HG03558 (cell line): ENCODE measurements around the gene ULK3.

Source experiments
- ATAC-seq: cut with Tn5 transposase; IDR thresholded peaks from one replicate; pipeline ENCODE4 v1.9.1; 2021; ENCODE audit warnings: moderate number of reproducible peaks; ENCODE audit not compliant: unreplicated experiment; ENCODE audit errors: extremely low read depth

The ULK3 gene

DNA sequence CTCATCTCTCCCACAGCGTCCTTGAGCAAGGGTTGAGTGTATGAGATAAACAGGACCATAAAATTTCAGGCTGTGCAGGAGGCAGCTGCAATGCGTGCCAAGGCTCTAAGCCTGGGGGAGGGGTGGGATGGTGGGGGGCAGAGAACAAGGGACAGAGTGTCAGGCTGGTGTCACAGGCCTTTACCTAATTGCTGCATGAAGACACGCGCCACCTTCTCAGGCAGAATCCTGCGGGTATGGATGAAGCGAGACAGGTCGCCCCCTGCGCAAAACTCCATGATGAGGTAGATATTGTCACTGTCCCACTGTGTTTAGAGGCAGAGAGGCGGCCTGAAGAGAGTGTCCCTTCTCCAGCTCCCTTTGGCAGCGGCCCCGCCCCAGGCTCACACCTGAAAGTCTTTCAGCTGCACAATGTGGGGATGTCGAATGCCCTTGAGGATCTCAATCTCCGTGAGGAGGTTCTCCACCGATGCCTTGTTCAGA is 1.0 kb downstream of the ULK3 start:
- ATAC-seq, result no peak

DNA sequence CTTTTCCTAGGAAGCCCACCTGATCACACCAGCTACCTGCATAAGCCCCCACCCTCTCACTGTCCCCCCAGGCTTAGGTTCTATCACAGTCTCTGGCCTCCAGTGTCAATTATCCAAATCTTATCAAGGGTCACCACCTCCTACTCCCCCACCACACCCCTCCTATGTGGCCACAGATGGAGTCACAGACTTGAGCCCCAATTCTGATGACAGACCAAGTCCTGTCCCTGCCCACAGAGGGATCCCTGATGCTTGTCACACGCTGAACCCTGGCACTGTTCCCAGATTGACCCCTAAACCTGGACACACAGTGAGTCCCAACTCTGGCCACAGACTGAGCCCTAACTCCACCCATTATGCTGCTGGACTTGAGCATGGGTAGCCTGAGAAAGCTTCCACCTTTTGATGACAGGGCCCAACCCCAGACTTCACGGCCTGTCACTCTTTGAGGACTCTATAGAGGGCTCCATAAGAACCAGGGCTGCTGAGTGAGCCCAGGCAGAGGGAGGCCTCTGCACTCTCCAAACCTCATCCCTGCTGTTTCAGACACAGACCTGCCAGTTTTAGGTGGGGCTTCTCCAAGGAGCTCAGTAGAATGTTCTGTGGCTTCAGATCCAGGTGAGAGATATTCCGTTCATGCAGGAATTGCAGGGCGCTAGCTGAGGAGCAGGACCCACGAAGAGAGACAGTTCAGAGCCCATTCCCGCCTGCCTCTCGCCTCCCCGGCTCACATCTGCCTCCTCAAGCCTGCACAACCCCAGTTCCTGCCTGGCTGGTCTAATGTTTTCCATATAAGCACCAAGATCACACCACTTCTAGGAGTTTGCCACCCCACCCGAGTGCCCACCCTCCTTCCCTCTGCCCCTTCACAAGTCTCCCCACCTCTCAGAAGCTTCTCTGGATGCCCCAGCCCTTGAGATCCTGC is 1.8 kb downstream of the ULK3 start:
- ATAC-seq, result no peak

DNA sequence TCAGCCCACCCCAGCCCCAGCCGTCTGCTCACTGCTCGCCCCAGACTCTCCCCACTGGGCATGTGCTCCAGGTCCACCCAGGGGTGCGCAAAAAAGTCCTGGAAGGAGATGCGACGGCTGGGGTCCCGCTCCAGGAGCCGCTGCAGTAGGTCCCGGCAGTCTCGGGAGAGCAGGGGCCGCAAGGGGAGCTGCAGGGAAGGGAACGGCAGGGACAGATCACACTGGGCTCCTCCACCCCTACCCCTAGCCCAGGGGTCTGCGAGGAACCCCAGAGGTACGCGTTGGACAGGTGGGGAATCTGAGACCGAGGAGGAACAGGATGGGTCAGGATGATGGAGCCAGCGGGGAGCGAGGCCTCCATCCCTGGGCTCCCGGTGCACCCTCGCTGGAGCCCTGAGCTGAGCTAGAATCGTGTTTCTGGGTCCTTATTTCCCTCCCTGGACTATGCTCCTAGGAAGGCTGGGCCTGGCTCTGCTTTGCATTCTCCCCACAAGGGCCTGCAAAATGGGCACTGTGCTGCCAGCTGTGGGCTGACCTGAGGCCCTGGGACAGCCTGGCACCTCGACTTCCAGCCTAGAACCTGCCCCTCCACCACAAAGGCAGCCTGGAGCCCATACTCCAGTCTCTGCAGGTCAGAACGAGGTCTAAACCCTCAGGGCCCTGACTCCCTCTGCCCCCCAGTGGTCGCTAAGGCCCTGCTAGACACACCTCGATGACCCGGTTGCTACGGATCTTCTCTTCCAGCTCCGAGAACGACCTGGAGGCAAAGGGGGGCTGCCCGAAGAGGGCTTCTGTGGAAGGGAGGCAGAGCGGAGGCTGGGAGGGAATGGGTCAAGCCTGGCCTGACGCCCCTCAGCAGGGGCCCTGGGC is 3.2 kb downstream of the ULK3 start:
- ATAC-seq, result no peak

DNA sequence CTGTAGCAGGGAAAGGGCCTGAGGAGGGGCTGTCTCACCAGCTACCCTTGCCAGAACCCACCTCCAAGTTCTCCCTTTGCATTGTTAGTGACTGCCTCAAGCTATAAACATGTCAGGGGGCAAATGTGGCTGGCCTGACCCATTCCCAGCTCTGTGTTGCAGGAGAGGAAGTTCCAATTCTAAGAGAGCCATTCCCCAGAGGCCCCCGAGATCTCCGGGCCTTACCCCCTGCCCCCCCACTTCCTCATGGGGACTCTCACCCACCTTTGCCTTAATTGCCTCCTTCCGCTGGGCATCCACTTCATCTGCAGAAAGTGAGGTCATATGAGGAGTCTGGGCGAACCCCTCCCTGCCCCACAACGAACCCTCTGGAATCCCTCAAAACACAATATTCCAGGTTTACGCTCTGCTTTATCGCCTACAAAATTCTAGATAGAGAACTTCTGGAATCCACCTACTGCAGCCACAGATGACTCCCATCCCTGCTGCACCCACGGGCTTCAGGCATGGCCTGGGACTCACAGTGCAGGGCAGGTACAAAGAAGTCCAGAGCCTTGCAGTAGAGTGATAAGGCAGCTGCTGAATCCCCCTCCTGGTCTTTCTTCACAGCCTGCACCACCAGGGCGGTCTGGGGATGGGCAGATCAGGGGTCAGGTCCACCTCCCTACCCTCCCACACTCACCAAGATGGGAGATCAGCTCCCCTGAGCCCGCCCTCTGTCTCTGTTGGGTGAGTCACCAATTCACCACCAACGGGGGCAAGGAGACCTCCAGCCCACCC is 4.0 kb downstream of the ULK3 start:
- no peak for ATAC-seq

DNA sequence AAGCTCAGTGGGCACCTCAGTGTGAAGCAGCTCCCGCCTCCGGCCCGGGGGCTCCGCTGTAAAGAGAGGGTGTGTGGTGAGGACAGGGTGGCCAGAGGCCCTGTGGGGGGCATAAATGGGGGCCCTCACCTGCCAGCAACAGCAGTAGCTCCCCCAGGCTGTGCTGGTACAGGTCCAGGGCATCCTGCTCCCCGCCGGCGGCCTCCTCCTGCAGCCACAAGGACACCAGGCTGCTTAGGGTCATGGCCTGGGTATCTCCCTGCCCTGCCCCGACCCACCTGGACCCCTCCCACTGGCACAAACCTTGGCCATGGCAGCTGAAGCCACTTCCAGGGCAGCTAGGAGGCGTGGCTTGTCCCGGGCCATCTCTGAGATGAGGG is 4.8 kb downstream of the ULK3 start:
- no peak for ATAC-seq

DNA sequence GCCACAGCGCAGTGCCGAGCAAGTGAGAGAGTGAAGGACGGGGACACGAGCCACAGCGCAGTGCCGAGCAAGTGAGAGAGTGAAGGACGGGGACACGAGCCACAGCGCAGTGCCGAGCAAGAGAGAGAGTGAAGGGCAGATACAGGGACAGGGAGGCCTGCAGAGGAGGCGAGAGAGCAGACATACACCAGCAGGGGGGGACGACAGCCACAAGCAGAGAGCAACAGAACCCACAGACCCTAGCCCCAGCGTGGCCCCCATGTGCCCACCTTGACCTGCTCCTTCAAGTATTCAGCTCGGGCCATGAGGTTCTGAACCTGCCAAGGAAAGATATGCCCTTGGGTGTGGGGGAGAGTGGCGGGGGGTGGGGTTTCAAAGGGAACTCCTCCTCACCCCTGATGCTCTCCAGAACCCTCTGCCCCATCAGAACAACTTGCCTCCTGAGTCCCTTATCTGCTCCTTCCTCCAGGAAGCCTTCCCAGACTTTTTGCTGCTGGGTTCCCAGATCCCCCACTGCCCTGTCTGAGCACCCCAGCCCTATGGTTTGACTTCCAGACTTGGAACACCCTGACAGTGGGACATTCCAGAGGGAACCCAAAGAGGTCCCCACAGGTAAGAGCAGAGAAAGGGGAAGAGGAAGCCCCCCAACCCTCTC is 5.3 kb downstream of the ULK3 start:
- ATAC-seq, result no peak

DNA sequence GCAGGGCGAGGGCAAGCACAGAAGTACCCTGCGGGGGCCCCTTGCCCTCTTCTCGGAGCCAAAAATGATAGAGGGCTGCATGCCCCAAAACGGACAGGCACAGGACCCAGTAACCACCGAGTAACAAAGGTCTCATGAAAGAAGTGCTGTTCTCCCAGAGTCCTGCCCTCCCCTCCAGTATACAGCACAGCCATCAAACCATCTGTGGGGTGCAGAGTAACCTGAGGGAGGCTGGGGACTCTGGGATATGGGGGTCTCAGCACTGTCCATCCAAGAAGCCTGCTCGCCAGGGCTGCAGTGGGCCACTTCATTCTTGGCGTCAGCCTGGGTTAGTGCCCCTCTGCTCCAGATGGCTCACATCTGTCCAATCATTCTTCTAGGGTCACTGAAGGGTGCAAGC is 6.1 kb downstream of the ULK3 start:
- no peak for ATAC-seq

DNA sequence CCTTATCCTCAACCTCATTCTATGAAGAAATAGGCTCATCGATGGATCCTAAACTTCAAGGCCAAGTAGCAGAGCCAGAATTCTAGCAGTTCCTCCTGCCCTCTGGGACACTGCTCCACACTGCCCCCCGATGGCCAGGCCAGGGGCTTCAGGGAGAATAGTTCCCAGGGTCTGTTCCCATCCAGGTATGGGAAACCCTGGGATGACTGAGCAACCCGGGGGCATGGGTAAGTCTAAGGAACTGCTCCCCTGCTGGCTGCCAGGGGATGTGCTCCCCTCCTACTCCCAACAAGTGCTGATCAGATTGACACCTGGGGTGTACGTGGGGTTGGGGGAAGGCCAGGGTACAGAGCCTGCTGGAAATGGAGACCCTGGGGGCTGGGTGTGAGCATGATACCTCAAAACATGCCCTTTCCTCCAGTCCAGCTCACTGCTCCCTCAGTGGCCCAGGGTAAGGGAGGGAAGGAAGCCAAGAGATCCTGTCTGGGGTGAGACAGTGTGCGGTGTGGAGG is 7.6 kb downstream of the ULK3 start:
- ATAC-seq, result no peak

DNA sequence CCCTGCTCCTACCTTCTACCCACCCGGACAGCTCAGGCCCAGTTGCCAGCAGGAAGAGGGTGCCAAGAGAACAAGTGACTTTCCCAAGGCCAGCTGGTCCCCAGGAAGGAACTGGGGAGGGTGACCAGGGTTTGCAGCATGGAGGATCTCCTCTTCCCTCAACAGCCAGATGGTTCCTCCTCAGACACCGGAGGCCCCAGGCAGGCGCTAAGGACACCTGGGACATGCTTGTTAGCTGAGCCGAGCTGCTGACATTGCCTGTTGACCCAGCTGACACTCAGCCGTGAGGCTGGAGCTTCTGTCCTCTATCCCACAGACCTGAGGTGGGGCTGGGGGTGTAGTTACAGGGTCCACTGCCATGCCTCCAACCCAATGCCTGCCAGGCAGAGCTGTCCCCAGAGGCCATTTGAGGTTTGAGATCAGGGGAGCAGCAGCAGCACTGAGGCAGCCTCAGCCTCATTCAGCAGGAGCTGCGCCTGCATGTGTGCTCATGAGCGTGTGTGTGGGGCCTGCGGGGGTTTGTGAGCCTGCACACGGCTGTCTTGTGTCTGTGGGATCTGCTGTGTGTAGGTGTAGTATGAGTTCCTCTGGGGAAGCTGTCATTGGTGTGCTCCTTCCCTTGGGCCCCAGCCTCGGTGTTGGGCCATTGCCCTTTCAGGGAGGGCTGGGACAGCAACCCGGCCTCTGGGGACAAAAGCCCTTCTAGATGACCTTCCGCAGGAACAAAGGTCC is 9.4 kb downstream of the ULK3 start:
- no peak for ATAC-seq

DNA sequence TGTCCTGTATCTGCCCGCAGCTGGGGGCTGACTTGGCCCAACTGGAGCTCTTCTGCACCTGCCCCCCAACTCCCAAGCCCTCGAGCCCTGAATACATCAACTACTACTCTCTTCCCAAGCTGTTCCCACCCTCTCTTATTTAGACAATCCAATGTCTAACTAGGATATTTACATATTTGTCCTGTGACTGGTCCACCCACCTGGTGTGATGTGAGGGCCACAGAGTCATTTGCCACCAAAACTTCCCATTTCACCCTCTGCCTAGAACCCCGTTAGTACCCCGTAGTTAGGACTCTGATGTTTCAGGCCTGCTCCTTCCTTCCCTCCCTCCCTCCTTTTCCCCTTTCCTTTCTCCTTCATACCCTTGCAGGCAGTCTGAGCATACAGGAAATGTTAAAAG is 10.1 kb downstream of the ULK3 start:
- ATAC-seq, result no peak

DNA sequence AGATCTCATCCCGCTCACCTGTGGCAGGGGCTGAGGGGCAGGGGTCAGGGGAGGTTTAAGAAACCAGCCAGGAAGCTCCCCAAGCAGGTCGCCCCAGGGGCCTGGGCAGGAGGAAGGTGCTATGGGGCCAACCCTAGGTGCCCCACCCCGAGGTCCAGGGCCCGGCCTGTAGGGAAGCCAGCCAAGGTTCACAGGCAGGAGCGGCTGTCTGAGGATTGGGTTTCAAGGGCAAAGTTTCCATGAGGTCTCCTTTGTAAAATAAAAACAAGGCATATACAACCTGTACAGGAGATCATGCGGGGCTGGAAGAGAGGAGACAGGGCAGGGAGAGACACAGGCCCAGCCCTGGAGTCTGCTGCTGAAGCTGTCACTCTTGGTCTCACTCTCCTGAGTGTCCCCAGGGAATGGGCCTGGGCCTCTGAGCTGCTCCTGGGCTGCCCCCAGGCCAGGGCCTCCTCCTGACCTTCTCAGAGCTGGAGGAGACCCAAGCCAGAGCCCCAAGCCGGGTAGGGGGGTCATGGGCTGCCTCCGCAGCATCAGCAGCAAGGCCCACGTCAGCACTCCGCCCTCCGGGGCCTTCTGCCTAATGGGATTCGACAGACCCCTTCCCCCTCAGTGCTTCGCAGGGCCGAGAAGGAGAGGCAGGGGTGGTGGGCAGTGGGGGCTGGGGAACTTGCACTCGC is 11.0 kb downstream of the ULK3 start:
- ATAC-seq, result no peak

DNA sequence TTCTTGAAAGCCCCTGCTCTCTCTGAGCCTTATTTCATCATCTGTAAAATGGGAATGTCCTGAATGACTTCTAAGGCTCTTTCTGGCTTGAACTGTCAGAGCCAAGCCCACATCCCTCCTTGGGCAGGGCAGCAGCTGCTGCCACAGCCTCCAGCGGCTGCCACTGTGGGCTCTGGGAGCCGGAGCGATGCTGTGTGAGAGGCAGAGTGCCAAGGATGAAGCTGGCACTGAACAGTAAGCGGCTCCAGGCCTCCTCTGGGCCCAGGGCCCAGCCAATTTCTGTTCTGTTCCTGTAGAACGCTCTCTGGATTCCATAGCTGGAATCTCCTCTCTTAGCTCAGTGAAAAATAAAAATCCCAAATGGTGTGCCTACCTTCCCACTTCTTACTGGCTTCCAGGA is 12.1 kb downstream of the ULK3 start:
- no peak for ATAC-seq

DNA sequence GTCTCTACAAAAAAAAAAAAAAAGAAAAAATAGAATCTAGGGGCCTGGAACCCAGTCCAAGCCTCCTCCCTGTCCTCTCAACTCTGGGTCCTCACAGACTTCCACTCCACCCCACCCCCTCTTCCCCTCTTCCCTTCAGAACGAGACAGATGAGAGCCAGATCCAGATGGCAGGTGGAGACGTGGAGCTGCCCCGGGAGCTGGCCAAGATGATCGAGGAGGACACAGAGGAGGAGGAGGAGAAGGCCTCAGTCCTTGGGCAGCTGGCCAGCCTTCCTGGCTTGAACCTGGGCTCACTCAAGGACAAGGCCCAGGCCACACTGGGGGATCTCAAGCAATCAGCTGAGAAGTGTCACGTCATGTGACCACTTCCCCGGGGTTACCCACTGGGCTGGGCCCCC is 13.0 kb downstream of the ULK3 start:
- ATAC-seq, result no peak

DNA sequence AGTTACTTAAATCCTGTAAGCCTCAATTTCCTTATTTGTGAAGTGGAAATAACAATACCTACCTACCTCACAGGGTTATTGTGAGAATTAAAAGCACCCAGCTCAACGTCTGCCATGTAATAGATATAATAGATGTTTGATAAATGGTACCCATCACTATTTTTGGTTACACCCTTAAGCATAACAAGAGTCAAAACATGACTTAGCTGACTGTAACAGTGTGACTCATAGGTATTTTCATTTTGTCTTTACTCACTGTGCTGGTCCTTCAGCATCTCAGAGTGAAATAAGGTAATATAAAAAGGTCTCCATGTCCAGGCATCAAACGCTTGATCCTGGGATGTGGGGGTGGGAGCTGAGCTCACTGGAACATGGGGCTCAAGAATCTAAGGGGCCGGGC is 13.5 kb downstream of the ULK3 start:
- ATAC-seq, result no peak

DNA sequence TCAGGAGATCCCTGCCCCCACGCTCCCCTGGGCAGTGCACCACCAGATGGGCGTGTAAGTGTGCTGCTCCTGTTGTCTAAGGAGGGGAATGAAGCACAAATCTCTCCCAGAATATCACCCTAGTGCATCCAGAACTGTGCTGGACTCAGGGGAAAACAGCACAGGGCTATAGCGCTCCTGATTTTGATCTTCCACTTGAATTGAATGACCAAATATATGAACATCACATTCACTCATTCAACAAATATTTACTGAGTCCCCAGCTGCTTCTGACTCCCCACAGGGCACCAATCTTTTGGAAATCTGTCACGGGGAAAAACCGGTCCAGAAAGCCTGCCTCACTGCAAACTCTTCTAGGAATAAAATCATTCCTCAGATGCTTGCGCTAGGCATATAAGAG is 14.1 kb downstream of the ULK3 start:
- ATAC-seq, result no peak

DNA sequence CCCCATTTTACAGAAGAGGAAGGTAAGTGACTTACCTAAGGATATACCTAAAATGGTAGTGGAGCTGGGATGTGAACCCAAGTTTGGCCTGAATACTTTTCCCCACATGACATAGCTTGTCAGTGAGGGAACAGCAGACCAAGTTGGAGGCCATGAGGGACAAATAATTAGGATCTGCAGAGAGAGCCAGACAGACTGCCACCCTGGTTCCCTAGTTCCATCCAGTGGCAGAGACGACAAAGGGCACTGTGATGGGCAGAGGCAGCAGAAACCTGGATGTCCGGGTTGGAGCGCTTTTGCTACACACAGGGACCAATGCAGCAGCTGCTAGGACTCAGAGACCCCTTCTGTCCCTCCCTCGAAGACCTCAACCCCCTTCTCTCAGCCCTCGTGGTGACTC is 15.3 kb downstream of the ULK3 start:
- ATAC-seq, result no peak

DNA sequence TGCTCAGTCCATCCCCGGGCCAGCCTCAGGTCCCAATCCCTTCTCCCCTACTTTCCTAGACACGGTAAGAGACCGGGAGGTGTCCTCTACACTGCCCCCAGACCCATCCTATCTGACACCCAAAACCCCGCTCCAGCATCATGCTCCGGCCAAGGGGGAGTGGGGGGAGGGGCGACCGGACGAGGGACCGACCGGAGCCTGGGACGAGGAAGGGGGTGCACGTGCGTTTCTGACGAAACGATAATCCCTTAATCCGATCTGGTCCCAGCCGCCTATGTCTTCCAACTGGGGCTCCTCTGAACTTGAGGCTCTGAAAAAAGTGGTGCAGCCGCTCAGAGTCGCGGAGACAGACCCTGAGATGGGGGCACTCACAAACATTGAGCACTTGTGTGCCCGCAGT is 16.0 kb downstream of the ULK3 start:
- no peak for ATAC-seq

DNA sequence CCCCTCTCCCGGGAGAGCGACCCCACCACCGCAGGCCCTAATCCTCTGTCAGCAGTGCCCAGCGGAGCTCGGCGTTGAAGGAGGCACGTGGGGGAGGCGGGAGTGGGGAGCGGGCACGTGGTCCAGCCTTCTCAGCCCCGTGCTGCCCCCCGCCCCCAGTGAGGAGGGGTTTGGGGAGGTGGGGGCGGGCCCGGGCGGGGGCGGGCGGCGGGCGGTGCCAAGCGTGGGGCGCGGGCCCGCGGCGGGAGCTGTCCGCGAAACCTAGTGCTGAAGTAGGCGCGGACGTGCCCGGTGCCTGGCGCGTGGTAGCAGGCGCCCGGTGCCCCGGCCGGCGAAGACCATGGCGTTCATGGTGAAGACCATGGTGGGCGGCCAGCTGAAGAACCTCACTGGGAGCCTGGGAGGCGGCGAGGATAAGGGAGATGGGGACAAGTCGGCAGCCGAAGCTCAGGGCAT is 16.6 kb downstream of the ULK3 start, which contains the start of gene CPLX3:
Gene CPLX3 (plus strand): TSS at position 264 of the 456 bp plus-strand sequence. CDS start 77 bp downstream, at position 341.
- no peak for ATAC-seq
